H1 (cell line): ENCODE measurements around the gene RDH12. TPM values are rescaled to one million over a fixed set of nuclear protein-coding genes. Genes with fewer than 3 reads are reported as not detected.

Experiments used
- CTCF ChIP-seq, 3 experiments: IDR thresholded peaks; 1 replicate in 2 of 3; 2 replicates in 1 of 3; pipeline versions ENCODE4 v1.5.1 to v1.6.1; 2011; ENCODE audit warnings: low read length in 3 of 3, mild to moderate bottlenecking in 3 of 3, inconsistent platforms in 2 of 3, low read depth in 1 of 3, moderate library complexity in 1 of 3; ENCODE audit not compliant: insufficient read depth in 1 of 3; ENCODE audit errors: control extremely low read depth in 1 of 3
- polyA plus RNA-seq, 7 experiments: library from polyadenylated mRNA; depleted of rRNA in 3 of 7; stranded (reverse) in 5 of 7; unstranded in 2 of 7; fragments of >200 nt in 5 of 7; fragments of 200-250 nt in 2 of 7; gene quantifications; 1 replicate in 5 of 7; 2 replicates in 1 of 7; 4 replicates in 1 of 7; pipeline versions ENCODE4 v1.2.1 to v1.2.3, GENCODE V29; 2011 to 2013; ENCODE audit warnings: missing spikeins in 2 of 7, mixed read lengths in 2 of 7
- total RNA-seq: library from RNA; stranded (reverse); fragmentation: NEBNext Ultra II Directional; extraction: Animal tissue kit (Norgen Biotek cat#: 25700); gene quantifications from 2 replicates; pipeline ENCODE4 v1.2.1, GENCODE V29; 2021

The RDH12 gene
- total and polyA plus RNA-seq, 2 of the 8 experiments (the other 6 are each of a cell fraction or from before 2014, with no cell fraction given), result 1.2 to 1.5 TPM

GRCh38 chr14:67695394-67695949 lies 6.2 kb upstream of the RDH12 start, which contains the start of gene RDH11 (continued):
- 0 out of 4 replicates have a peak, but pooled peaks of 1 of the 3 experiments have one; percentile 5 for TF ChIP-seq CTCF (IDR thresholded peaks at IDR 0.05; ENCODE audit: control extremely low read depth in 1 of 3, insufficient read depth in 1 of 3, low read depth in 1 of 3, low read length in 3 of 3)
- TF ChIP-seq, all 59 proteins: peak for 19
